ENCODE data around the gene ANKS1B. TPM values are rescaled to one million over a fixed set of nuclear protein-coding genes. Genes with fewer than 3 reads are reported as not detected.

ANKS1B gene
- total and polyA plus RNA-seq, 2 of the 4 experiments (the other 2 are of a cell fraction): 0.17 to 0.18 TPM

DNA sequence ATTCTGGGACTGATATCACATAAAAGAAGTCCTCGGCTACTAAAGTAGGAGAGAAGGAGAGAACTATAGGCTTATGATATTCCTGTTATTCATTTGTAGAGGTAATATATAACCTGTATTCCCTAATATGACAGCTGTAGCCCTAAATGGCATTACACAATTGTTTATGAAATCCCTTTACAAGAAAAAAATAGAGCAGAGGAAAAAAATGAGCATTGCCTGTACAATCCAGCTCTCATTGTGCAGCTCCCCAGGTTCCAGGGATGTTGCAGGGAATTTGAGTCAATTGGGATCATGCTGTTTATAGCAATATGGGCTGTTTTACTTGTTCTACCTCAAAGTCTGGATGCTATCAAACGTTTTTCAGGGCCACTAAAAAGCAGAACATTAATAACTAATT, 1166.5 kb downstream of the ANKS1B start:
- Histone ChIP-seq H2BK5ac (ENCODE audit: low read depth, low read length, poor library complexity, severe bottlenecking) (no peak overlapping the region), H3K4me3 (ENCODE audit: insufficient read depth, low read depth, low read length) (no peak overlapping the region), H2BK15ac (ENCODE audit: low read depth, low read length) (no peak overlapping the region), H4K20me1 (ENCODE audit: insufficient read depth, low read length) (no peaks in the 10 kb centered on the region), H3K23ac (ENCODE audit: low read depth, low read length) (no peak overlapping the region), H4K91ac (ENCODE audit: insufficient read depth, low read depth, low read length) (no peak overlapping the region), H3K79me1 (ENCODE audit: low read depth in 1 of 2, low read length in 2 of 2) (no peaks in the 10 kb centered on the region), H3K56ac (ENCODE audit: extremely low read depth, insufficient read depth, low read length) (no peak overlapping the region), H3K18ac (ENCODE audit: low read depth, low read length) (no peak overlapping the region), H3K4me2 (ENCODE audit: low read depth, low read length) (no peak overlapping the region), H2BK120ac (ENCODE audit: low read depth, low read length) (no peak overlapping the region), H2BK20ac (ENCODE audit: low read depth, low read length) (no peak overlapping the region), H2AK5ac (ENCODE audit: low read depth, low read length) (no peak overlapping the region), H3K4ac (ENCODE audit: low read depth, low read length) (no peak overlapping the region), H3K9me3 (ENCODE audit: control insufficient read depth, insufficient read depth, low read length) (no peaks in the 10 kb centered on the region), H3K9ac (ENCODE audit: low read depth, low read length) (no peak overlapping the region), H3K9me1 (ENCODE audit: insufficient read depth, low read length) (no peaks in the 10 kb centered on the region), H4K5ac (ENCODE audit: low read depth, low read length) (no peak overlapping the region), H4K8ac (ENCODE audit: low read depth in 2 of 2, low read length in 2 of 2) (no peak overlapping the region), H2AFZ (replicated peaks; ENCODE audit: low read length, poor library complexity) (no peak overlapping the region), H3K14ac (replicated peaks; ENCODE audit: low read depth, low read length) (no peak overlapping the region), H3K4me1 (ENCODE audit: control insufficient read depth, insufficient read depth, low read length) (no peaks in the 10 kb centered on the region), H3K36me3 (ENCODE audit: control insufficient read depth, insufficient read depth, low read length) (no peaks in the 10 kb centered on the region), H3K27me3 (ENCODE audit: control insufficient read depth, insufficient read depth, low read length) (no peaks in the 10 kb centered on the region), H3K27ac (ENCODE audit: insufficient read depth, low read length) (no peak overlapping the region), H2AK9ac (replicated peaks; ENCODE audit: low read depth, low read length, poor library complexity) (no peak overlapping the region)
- WGBS, 2 experiments (ENCODE audit: extremely low coverage in 2 of 2, insufficient read length in 1 of 2): no CpG with 5 or more reads among the region's 2 CpGs
- ATAC-seq (ENCODE audit: low read depth) (no peak), DNase-seq (no peak)
- BruUV-seq (replicated peaks): no TSS peak
- intact Hi-C loops (cut with micrococcal nuclease) (no loop called here), dilution Hi-C loops (cut with HindIII; ENCODE audit: low sequenced_read_pairs, unreplicated experiment) (no loop called here), in situ Hi-C loops (cut with MboI; ENCODE audit: low sequenced_read_pairs) (no loop called here)
- POLR2A ChIA-PET (ENCODE audit: unreplicated experiment): no interaction called here
- TF ChIP-seq FOS (IDR thresholded peaks at IDR 0.05; ENCODE audit: low read depth, low read length) (no peak), RAD21 (IDR thresholded peaks at IDR 0.05; ENCODE audit: low read length) (no peak), RFX5 (IDR thresholded peaks at IDR 0.05; ENCODE audit: low read depth, low read length) (no peak), MXI1 (IDR thresholded peaks at IDR 0.05; ENCODE audit: borderline replicate concordance, low read depth, low read length) (no peak), MAZ (IDR thresholded peaks at IDR 0.05; ENCODE audit: borderline replicate concordance, low read depth, low read length) (no peak), RCOR1 (IDR thresholded peaks at IDR 0.05; ENCODE audit: insufficient replicate concordance, low read length) (no peak), SMC3 (IDR thresholded peaks at IDR 0.05; ENCODE audit: low read depth, low read length) (no peak), NFE2L2 (IDR thresholded peaks at IDR 0.05; ENCODE audit: low read depth, low read length) (no peak), BHLHE40 (IDR thresholded peaks at IDR 0.05; ENCODE audit: low read depth, low read length) (no peak), MAFK (IDR thresholded peaks at IDR 0.05; ENCODE audit: low read depth, low read length) (no peak), CHD1 (IDR thresholded peaks at IDR 0.05; ENCODE audit: low read depth, low read length) (no peak), POLR2A (IDR thresholded peaks at IDR 0.05; ENCODE audit: low read depth, low read length) (no peak)
- TF ChIP-seq, protein P1, sequence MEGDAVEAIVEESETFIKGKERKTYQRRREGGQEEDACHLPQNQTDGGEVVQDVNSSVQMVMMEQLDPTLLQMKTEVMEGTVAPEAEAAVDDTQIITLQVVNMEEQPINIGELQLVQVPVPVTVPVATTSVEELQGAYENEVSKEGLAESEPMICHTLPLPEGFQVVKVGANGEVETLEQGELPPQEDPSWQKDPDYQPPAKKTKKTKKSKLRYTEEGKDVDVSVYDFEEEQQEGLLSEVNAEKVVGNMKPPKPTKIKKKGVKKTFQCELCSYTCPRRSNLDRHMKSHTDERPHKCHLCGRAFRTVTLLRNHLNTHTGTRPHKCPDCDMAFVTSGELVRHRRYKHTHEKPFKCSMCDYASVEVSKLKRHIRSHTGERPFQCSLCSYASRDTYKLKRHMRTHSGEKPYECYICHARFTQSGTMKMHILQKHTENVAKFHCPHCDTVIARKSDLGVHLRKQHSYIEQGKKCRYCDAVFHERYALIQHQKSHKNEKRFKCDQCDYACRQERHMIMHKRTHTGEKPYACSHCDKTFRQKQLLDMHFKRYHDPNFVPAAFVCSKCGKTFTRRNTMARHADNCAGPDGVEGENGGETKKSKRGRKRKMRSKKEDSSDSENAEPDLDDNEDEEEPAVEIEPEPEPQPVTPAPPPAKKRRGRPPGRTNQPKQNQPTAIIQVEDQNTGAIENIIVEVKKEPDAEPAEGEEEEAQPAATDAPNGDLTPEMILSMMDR (conservative IDR thresholded peaks at IDR 0.05; ENCODE audit: low read depth, low read length): no peak
- TF ChIP-seq, protein P2, sequence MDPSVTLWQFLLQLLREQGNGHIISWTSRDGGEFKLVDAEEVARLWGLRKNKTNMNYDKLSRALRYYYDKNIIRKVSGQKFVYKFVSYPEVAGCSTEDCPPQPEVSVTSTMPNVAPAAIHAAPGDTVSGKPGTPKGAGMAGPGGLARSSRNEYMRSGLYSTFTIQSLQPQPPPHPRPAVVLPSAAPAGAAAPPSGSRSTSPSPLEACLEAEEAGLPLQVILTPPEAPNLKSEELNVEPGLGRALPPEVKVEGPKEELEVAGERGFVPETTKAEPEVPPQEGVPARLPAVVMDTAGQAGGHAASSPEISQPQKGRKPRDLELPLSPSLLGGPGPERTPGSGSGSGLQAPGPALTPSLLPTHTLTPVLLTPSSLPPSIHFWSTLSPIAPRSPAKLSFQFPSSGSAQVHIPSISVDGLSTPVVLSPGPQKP (IDR thresholded peaks at IDR 0.05; ENCODE audit: borderline replicate concordance, low read depth, low read length): no peak
- CTCF ChIA-PET: interaction anchor here (0.6 kb wide), 1 partner anchor 16 kb away, joined by 3 read pairs; no protein-coding TSS in a partner anchor

Data from IMR-90 (cell line).